Neural cell (in vitro differentiated cells): Measurements from ENCODE around the gene PARVG. TPM values are rescaled to one million over a fixed set of nuclear protein-coding genes. Genes with fewer than 3 reads are reported as not detected.

ENCODE experiments used
- H2AFZ ChIP-seq: fragments of 200-600, 300-800 bp; sonication (generic), shearing (Covaris generic); 2 replicates; pipeline ENCODE4 v1.6.0; 2014; ENCODE audit warnings: low read depth, mild to moderate bottlenecking, antibody characterized with exemption, low read length, moderate library complexity
- H3F3A ChIP-seq: fragments of 200-600 bp; shearing (Covaris generic); 2 replicates; pipeline ENCODE4 v1.6.1; 2016; ENCODE audit warnings: mild to moderate bottlenecking, moderate library complexity, mixed read lengths, antibody characterized with exemption, low read length; ENCODE audit not compliant: insufficient read depth, poor library complexity, severe bottlenecking
- H3K27ac ChIP-seq: fragments of 200-600, 300-800 bp; sonication (generic), shearing (Covaris generic); 2 replicates; pipeline ENCODE4 v1.5.1; 2014; ENCODE audit warnings: mild to moderate bottlenecking, low read length, moderate library complexity
- H3K27me3 ChIP-seq: fragments of 300-800, 200-600 bp; sonication (generic), shearing (Covaris generic); 2 replicates; pipeline ENCODE4 v1.6.0; 2014; ENCODE audit warnings: mild to moderate bottlenecking, low read depth, low read length, moderate library complexity; ENCODE audit not compliant: insufficient read depth
- H3K36me3 ChIP-seq: fragments of 300-800, 200-600 bp; sonication (generic), shearing (Covaris generic); 2 replicates; pipeline ENCODE4 v1.5.1; 2014; ENCODE audit warnings: mild to moderate bottlenecking, antibody characterized with exemption, low read length, moderate library complexity; ENCODE audit not compliant: insufficient read depth
- H3K4me2 ChIP-seq: fragments of 300-800, 200-600 bp; sonication (generic), shearing (Covaris generic); 2 replicates; pipeline ENCODE4 v1.6.0; 2014; ENCODE audit warnings: mild to moderate bottlenecking, low read length
- H3K4me3 ChIP-seq: fragments of 300-800, 200-600 bp; sonication (generic), shearing (Covaris generic); 2 replicates; pipeline ENCODE4 v1.5.1; 2014; ENCODE audit warnings: mild to moderate bottlenecking, low read length, moderate library complexity
- H3K79me2 ChIP-seq: fragments of 200-600 bp; shearing (Covaris generic); replicated peaks from 2 replicates; pipeline ENCODE4 v1.6.0; 2014; ENCODE audit warnings: mild to moderate bottlenecking, low read length, moderate library complexity; ENCODE audit not compliant: insufficient read depth
- H3K9ac ChIP-seq: fragments of 300-800, 200-600 bp; sonication (generic), shearing (Covaris generic); 2 replicates; pipeline ENCODE4 v1.6.1; 2016; ENCODE audit warnings: mild to moderate bottlenecking, low read length, mixed read lengths
- H3K9me2 ChIP-seq: fragments of 200-600 bp; shearing (Covaris generic); 2 replicates; pipeline ENCODE4 v1.6.1; 2016; ENCODE audit warnings: mild to moderate bottlenecking, low read length, mixed read lengths; ENCODE audit not compliant: insufficient read depth
- H3K9me3 ChIP-seq: fragments of 200-600, 300-800 bp; sonication (generic), shearing (Covaris generic); 2 replicates; pipeline ENCODE4 v1.6.1; 2016; ENCODE audit warnings: mild to moderate bottlenecking, mixed run types, low read length, moderate library complexity, mixed read lengths
- H4K20me1 ChIP-seq: fragments of 200-600 bp; shearing (Covaris generic); 2 replicates; pipeline ENCODE4 v1.6.1; 2016; ENCODE audit warnings: mild to moderate bottlenecking, mixed run types; ENCODE audit not compliant: insufficient read depth
- EP300 ChIP-seq: fragments of 450-650 bp; conservative IDR thresholded peaks from 2 replicates; pipeline ENCODE4 v1.6.1; 2014; ENCODE audit warnings: antibody characterized with exemption, mild to moderate bottlenecking, moderate library complexity; ENCODE audit not compliant: poor library complexity, severe bottlenecking
- EZH2 ChIP-seq: fragments of 200-600, 300-800 bp; shearing (Covaris generic), sonication (generic); IDR thresholded peaks from 2 replicates; pipeline ENCODE4 v1.6.1; 2014; ENCODE audit warnings: antibody characterized with exemption, low read length, borderline replicate concordance, mild to moderate bottlenecking; ENCODE audit not compliant: insufficient read depth, poor library complexity, severe bottlenecking
- MXI1 ChIP-seq: fragments of 450-650 bp; conservative IDR thresholded peaks from 2 replicates; pipeline ENCODE4 v1.6.1; 2014; ENCODE audit warnings: antibody characterized with exemption, mild to moderate bottlenecking; ENCODE audit not compliant: poor library complexity, severe bottlenecking
- POLR2AphosphoS5 ChIP-seq: IDR thresholded peaks from 2 replicates; pipeline ENCODE4 v1.6.1; 2012
- RAD21 ChIP-seq: fragments of 450-650 bp; conservative IDR thresholded peaks from 2 replicates; pipeline ENCODE4 v1.6.1; 2014; ENCODE audit warnings: antibody characterized with exemption, mild to moderate bottlenecking, moderate library complexity
- REST ChIP-seq: IDR thresholded peaks from 2 replicates; pipeline ENCODE4 v1.6.1; 2012; ENCODE audit warnings: borderline replicate concordance
- SMC3 ChIP-seq: fragments of 450-650 bp; conservative IDR thresholded peaks from 2 replicates; pipeline ENCODE4 v1.6.1; 2014; ENCODE audit warnings: antibody characterized with exemption, mild to moderate bottlenecking, moderate library complexity; ENCODE audit not compliant: poor library complexity
- TAF1 ChIP-seq: IDR thresholded peaks from 2 replicates; pipeline ENCODE4 v1.6.1; 2012; ENCODE audit warnings: low read depth
- polyA plus RNA-seq: library from polyadenylated mRNA; depleted of rRNA; stranded (reverse); fragments of >200 nt; gene quantifications from 2 replicates; pipeline ENCODE4 v1.2.3, GENCODE V29; 2014
- TF ChIP-seq, protein P1 (sequence below): fragments of 450-650 bp; IDR thresholded peaks from 2 replicates; pipeline ENCODE4 v1.5.1; 2014; ENCODE audit warnings: antibody characterized with exemption, mild to moderate bottlenecking, moderate library complexity; ENCODE audit not compliant: poor library complexity, severe bottlenecking

Gene PARVG
- polyA plus RNA-seq, 1 donor from 2014 or later: not detected

DNA sequence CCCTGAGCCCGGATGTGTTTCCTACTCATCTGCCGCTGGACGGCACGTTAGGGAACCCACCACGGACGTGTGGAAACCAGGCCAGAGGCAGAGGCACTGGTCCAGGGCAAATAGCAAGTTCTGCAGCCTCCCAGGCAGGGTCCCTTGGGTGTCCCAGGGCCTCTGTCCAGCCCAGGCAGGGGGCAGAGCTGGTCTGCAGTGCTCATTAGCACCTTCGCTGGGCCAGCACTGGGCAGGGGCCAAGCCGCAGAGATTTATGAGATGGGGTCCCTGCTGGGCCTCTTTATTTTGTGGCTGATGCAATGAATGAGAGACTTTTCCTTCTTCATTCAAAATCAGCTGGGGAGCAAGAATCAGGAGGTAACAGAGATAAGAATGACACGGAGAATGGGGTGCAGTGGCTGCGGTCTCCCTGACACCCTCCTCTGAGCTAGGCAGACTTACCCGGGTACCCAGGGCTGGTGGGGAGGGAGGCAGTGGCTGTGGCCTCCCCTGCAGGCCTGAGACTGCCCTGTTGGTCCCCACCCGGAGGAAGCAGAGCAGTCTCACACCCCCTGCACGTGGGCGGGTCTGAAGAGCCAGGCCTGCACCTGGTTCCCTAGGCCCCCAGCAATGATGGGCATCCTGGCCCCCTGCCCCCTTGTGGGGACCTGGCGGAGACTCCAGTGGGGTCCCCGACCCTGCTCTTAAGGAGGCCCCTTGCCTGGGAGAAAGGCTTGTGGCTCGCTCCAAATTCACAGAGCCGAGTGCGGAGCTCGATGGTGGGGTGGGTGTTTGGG is 14.0 kb upstream of the PARVG start:
- no peak for TF ChIP-seq TAF1
- TF ChIP-seq REST: no peak
- no peak for TF ChIP-seq EP300
- TF ChIP-seq SMC3: no peak
- no peak for TF ChIP-seq MXI1
- no peak for TF ChIP-seq RAD21
- TF ChIP-seq POLR2AphosphoS5: no peak
- TF ChIP-seq, protein P1, sequence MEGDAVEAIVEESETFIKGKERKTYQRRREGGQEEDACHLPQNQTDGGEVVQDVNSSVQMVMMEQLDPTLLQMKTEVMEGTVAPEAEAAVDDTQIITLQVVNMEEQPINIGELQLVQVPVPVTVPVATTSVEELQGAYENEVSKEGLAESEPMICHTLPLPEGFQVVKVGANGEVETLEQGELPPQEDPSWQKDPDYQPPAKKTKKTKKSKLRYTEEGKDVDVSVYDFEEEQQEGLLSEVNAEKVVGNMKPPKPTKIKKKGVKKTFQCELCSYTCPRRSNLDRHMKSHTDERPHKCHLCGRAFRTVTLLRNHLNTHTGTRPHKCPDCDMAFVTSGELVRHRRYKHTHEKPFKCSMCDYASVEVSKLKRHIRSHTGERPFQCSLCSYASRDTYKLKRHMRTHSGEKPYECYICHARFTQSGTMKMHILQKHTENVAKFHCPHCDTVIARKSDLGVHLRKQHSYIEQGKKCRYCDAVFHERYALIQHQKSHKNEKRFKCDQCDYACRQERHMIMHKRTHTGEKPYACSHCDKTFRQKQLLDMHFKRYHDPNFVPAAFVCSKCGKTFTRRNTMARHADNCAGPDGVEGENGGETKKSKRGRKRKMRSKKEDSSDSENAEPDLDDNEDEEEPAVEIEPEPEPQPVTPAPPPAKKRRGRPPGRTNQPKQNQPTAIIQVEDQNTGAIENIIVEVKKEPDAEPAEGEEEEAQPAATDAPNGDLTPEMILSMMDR: no peak
- TF ChIP-seq EZH2: no peak
- no peaks in the 10 kb centered on the region for H3K9me2 ChIP-seq
- H2AFZ ChIP-seq: no peak overlapping the region
- H3K4me2 ChIP-seq: no peak overlapping the region
- no peaks in the 10 kb centered on the region for H3K9me3 ChIP-seq
- H3K79me2 ChIP-seq: no peaks in the 10 kb centered on the region
- H3K4me3 ChIP-seq: no peak overlapping the region
- no peak overlapping the region for H3K9ac ChIP-seq
- H4K20me1 ChIP-seq: no peaks in the 10 kb centered on the region
- H3K27ac ChIP-seq: no peak overlapping the region
- H3K27me3 ChIP-seq: no peaks in the 10 kb centered on the region
- no peaks in the 10 kb centered on the region for H3F3A ChIP-seq
- no peaks in the 10 kb centered on the region for H3K36me3 ChIP-seq

- Histone ChIP-seq H3K9me3 (no peaks in the 10 kb centered on the region), H3K79me2 (no peaks in the 10 kb centered on the region), H3K9me2 (no peaks in the 10 kb centered on the region), H4K20me1 (no peaks in the 10 kb centered on the region), H3F3A (no peaks in the 10 kb centered on the region), H3K9ac (no peak overlapping the region), H3K36me3 (no peaks in the 10 kb centered on the region), H3K27ac (no peak overlapping the region), H2AFZ (no peak overlapping the region), H3K27me3 (no peaks in the 10 kb centered on the region), H3K4me2 (no peak overlapping the region), H3K4me3 (no peak overlapping the region)
- TF ChIP-seq REST: no peak
- TF ChIP-seq, protein P1: no peak
- no peak for TF ChIP-seq SMC3
- no peak for TF ChIP-seq MXI1
- TF ChIP-seq POLR2AphosphoS5: no peak
- TF ChIP-seq EZH2: no peak
- TF ChIP-seq EP300: no peak
- no peak for TF ChIP-seq RAD21
These were observed 13.2 kb upstream of the PARVG start for GRCh38 chr22:44167501-44167900.
